ENCODE measurements around the gene P2RY6.

Gene P2RY6

DNA sequence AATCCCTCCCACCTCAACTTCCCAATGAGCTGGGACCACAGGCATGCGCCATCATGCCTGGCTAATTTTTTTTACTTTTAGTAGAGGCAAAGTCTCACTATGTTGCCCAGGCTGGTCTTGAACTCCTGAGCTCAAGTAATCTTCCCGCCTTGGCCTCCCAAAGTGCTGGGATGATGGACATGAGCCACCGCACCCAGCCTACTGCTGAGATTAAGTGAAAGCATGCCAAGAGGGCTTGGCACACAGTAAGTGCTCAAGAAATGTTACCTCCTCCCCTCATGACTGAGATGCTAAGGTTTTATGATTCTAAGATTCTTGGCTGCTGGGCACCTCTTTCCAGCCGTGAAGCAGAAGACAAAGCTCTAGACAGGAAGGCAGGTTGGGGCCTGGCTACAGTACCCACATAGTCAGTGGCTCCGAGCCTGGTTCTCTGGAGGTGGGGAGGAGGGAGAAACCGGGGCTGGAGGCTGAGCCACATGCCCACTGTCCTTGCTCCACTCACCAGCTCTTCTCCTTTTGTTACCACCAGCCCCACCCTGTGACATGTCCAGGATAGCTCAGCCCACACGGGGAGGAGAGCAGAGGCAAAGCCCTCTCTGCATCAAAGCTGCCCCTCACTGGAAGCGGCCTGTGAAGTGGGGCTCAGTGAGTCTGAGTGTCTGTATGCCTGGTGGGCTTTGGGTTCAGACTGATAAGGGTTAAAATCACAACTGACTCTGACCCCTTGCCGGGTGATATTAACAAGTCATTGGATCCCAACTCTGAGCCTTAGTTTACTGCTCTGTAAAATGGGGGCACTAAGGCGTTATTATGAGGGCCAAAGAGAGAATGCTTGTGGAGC, 48.8 kb downstream of the P2RY6 start:
- TF ChIP-seq, protein P1, sequence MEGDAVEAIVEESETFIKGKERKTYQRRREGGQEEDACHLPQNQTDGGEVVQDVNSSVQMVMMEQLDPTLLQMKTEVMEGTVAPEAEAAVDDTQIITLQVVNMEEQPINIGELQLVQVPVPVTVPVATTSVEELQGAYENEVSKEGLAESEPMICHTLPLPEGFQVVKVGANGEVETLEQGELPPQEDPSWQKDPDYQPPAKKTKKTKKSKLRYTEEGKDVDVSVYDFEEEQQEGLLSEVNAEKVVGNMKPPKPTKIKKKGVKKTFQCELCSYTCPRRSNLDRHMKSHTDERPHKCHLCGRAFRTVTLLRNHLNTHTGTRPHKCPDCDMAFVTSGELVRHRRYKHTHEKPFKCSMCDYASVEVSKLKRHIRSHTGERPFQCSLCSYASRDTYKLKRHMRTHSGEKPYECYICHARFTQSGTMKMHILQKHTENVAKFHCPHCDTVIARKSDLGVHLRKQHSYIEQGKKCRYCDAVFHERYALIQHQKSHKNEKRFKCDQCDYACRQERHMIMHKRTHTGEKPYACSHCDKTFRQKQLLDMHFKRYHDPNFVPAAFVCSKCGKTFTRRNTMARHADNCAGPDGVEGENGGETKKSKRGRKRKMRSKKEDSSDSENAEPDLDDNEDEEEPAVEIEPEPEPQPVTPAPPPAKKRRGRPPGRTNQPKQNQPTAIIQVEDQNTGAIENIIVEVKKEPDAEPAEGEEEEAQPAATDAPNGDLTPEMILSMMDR (IDR thresholded peaks at IDR 0.05; ENCODE audit: borderline replicate concordance, control extremely low read depth, extremely low read depth, insufficient read depth, missing control alignments): no peak
- no peak for DNase-seq (ENCODE audit: low spot score)
- in situ Hi-C loops (cut with MboI; ENCODE audit: low sequenced_read_pairs, unreplicated experiment): no loop called here

DNA sequence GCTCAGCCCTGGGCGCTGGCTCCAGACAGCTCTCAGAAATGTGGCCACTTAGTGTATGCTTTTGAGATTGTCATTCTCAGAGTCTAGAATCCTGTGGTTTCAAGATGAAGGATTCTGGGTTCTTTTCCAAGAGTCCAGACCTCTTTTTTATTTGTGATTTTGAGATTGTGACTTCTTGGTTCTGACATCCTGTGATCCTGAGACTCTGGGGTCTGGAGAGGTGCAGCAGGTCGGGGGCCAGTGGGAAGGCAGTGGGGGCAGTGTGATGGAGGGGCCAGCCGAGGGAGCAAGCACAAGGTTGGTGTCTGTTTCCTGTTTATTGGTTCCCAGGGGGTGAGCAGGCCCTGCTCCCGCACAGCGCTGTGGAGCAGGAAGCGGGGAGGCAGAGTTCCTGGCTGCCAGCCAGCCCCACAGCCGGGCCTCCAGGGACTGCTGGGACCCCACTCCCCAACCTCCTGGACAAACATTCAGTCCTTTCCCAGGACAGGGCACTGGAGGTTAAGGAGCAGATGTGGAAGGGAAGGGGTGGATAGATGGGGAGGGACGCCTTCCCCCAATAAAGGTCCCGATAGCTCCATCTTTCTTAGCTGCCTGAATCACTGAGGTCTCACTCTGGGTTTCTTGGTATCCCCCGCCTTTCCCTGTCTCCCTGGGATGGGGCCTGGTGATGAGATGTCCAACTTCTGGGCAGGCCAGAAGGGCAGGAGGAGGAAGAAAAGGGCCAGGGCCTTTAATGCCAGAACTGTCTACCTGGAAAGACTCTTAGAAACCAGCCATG, 49.7 kb downstream of the P2RY6 start:
- in situ Hi-C loops (cut with MboI; ENCODE audit: low sequenced_read_pairs, unreplicated experiment): no loop called here
- TF ChIP-seq, protein P1 (IDR thresholded peaks at IDR 0.05; ENCODE audit: borderline replicate concordance, control extremely low read depth, extremely low read depth, insufficient read depth, missing control alignments): no peak
- DNase-seq (ENCODE audit: low spot score): no peak

DNA sequence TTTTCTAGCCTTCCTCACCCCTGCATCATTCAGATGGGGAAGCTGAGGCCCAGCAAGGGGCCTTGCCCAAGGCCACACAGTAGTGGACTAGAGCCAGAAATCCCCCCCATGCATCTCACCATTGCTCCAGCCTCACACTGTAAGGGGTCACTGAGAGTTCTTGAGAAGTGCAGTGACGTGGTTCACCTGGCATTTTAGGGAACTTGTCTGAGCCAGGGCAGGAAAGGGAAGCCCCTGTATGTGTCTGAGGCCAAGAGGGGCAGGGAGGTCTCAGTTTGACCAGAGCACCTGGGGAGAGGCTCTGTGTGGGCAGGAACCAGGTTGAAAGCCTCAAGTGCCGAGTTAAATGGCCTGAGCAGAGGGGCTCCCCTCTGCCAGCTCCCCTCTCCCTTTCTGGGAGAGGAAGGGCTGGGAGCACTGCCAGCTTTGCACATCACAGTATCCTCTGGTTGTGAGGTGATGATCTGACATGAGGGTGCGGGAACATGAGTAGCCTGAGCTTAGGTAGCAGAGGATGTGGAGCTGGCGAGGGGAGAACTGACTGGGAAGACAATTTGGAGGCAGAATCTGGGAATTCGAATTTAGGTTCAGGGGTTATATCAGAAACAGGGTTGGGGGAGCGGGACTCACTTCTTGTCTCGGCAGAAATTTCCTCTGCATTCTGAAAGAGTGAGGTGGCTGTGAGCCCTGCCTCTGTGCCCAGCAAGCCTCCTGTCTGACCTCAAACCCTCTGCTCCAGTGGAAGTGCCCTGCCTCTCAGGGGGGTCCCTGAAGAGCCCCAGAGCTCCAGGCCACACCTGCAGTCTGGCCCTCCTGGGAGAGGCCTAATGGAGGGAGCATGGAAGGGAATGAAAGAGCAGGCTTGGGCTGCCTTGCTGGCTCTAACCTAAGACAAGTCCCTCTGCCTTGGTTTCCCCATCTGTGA, 50.5 kb downstream of the P2RY6 start:
- TF ChIP-seq, protein P1 (IDR thresholded peaks at IDR 0.05; ENCODE audit: borderline replicate concordance, control extremely low read depth, extremely low read depth, insufficient read depth, missing control alignments): no peak
- DNase-seq (ENCODE audit: low spot score): peak; percentile 55
- in situ Hi-C loops (cut with MboI; ENCODE audit: low sequenced_read_pairs, unreplicated experiment): no loop called here

- TF ChIP-seq, protein P1 (IDR thresholded peaks at IDR 0.05; ENCODE audit: borderline replicate concordance, control extremely low read depth, extremely low read depth, insufficient read depth, missing control alignments): no peak
- in situ Hi-C loops (cut with MboI; ENCODE audit: low sequenced_read_pairs, unreplicated experiment): no loop called here
- DNase-seq (ENCODE audit: low spot score): no peak
These were observed 51.3 kb downstream of the P2RY6 start for GRCh38 chr11:73323464-73323863.

GRCh38 chr11:73324116-73324515, 52.0 kb downstream of the P2RY6 start:
- no peak for DNase-seq (ENCODE audit: low spot score)
- in situ Hi-C loops (cut with MboI; ENCODE audit: low sequenced_read_pairs, unreplicated experiment): no loop called here
- TF ChIP-seq, protein P1 (IDR thresholded peaks at IDR 0.05; ENCODE audit: borderline replicate concordance, control extremely low read depth, extremely low read depth, insufficient read depth, missing control alignments): no peak

- in situ Hi-C loops (cut with MboI; ENCODE audit: low sequenced_read_pairs, unreplicated experiment): no loop called here
- no peak for DNase-seq (ENCODE audit: low spot score)
- TF ChIP-seq, protein P1 (IDR thresholded peaks at IDR 0.05; ENCODE audit: borderline replicate concordance, control extremely low read depth, extremely low read depth, insufficient read depth, missing control alignments): no peak
These were observed 52.5 kb downstream of the P2RY6 start for GRCh38 chr11:73324665-73325035.
